ENCODE results near the gene MYH4.

Gene MYH4

DNA sequence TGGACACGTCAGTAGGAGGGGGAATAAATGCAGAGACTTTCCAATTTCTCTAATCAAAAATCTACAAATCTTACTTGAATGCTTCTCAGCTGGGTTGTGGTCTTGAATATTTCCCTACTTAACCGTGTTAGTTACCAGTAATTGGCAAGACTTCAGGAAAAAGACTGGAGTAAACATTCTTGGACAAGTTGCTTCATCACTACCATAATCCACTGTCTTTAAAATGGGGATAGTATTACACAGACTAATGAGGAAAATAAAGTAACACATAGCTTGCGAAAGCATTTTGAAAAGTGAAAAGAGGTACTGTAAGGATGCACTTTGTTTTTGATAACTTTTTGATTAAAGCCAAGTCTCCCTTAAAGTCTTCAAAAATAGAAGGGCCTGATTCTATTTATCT lies 30.6 kb upstream of the MYH4 start:
- DNase-seq (ENCODE audit: low read depth): no peak
- TF ChIP-seq, protein P1, sequence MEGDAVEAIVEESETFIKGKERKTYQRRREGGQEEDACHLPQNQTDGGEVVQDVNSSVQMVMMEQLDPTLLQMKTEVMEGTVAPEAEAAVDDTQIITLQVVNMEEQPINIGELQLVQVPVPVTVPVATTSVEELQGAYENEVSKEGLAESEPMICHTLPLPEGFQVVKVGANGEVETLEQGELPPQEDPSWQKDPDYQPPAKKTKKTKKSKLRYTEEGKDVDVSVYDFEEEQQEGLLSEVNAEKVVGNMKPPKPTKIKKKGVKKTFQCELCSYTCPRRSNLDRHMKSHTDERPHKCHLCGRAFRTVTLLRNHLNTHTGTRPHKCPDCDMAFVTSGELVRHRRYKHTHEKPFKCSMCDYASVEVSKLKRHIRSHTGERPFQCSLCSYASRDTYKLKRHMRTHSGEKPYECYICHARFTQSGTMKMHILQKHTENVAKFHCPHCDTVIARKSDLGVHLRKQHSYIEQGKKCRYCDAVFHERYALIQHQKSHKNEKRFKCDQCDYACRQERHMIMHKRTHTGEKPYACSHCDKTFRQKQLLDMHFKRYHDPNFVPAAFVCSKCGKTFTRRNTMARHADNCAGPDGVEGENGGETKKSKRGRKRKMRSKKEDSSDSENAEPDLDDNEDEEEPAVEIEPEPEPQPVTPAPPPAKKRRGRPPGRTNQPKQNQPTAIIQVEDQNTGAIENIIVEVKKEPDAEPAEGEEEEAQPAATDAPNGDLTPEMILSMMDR (IDR thresholded peaks at IDR 0.05; ENCODE audit: low read depth, low read length, missing control alignments): no peak
- H3K4me3 ChIP-seq (ENCODE audit: low read depth, low read length): no peak overlapping the region

DNA sequence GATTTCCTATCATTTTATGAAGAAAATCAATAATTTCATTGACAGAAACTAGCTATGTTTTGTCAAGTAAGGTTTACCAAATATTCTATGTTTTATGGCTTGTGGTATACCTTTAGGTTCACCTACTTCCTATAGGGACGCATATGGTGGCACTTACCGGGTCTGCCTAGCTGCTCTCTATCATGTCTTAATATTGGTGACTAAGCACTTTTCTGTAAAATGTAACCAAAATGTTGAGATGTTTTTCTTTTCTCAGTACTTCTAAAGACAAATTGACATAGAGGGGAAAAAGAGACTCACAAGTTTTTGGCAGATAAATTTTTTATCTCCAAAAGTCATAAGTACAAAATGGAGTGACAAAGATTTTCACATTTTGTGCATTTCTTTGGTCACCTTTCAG lies 22.6 kb upstream of the MYH4 start:
- TF ChIP-seq, protein P1 (IDR thresholded peaks at IDR 0.05; ENCODE audit: low read depth, low read length, missing control alignments): no peak
- no peak for DNase-seq (ENCODE audit: low read depth)
- H3K4me3 ChIP-seq (ENCODE audit: low read depth, low read length): no peak overlapping the region

DNA sequence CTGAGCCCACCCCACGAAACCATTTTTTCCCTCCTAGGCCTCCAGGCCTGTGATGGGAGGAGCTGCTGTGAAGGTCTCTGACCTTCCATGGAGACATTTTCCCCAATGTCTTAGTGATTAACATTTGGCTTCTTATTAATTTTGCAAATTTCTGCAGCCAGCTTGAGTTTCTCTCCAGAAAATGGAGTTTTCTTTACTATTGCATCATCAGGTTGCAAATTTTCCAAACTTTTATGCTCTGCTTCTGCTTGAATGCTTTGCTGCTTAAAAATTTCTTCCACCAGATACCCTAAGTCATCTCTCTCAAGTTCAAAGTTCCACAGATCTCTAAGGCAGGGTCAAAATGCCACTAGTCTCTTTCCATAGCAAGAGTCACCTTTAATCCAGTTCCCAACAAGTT lies 12.9 kb upstream of the MYH4 start:
- TF ChIP-seq, protein P1 (IDR thresholded peaks at IDR 0.05; ENCODE audit: low read depth, low read length, missing control alignments): no peak
- H3K4me3 ChIP-seq (ENCODE audit: low read depth, low read length): no peak overlapping the region
- DNase-seq (ENCODE audit: low read depth): no peak

GRCh38 chr17:10477701-10478100 lies 8.3 kb upstream of the MYH4 start:
- H3K4me3 ChIP-seq (ENCODE audit: low read depth, low read length): no peak overlapping the region
- TF ChIP-seq, protein P1 (IDR thresholded peaks at IDR 0.05; ENCODE audit: low read depth, low read length, missing control alignments): no peak
- no peak for DNase-seq (ENCODE audit: low read depth)

DNA sequence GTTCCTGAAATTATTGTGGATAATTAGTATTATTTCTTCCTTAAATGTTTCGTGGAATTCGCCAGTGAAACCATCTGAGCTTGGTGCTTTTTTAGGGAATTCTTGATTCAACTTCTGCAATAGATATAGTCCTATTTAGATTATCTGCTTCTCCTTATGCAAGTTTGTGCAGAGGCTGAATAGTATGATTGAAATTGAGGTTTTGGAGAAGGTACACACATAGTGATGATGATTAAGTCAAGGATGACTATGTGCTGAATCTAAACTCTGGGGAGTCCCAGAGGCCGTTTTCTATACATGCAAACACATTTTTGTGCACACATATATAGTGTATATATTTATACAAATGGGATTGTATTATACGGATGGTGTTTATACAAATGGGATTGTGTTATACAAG lies 5.2 kb upstream of the MYH4 start:
- TF ChIP-seq, protein P1 (IDR thresholded peaks at IDR 0.05; ENCODE audit: low read depth, low read length, missing control alignments): no peak
- DNase-seq (ENCODE audit: low read depth): no peak
- no peak overlapping the region for H3K4me3 ChIP-seq (ENCODE audit: low read depth, low read length)

DNA sequence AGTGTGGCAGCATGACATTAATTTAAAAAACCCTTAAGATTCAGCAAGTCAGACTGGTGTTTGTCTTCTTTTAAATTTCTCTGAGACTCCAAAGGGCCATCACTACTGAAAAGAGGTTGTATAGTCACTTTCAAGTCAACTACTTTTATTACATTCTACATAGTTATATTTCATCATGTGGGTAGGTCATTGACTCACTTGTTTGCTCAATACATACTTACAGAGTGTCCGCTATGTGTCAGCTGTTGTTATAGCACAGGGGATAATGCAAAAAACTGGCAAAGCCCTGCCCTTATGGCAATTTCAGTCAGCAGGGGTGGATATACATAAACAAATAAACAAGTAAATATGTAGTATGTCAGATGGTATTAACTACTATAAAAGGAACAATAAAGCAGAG lies 2.5 kb upstream of the MYH4 start:
- DNase-seq (ENCODE audit: low read depth): no peak
- H3K4me3 ChIP-seq (ENCODE audit: low read depth, low read length): no peak overlapping the region
- TF ChIP-seq, protein P1 (IDR thresholded peaks at IDR 0.05; ENCODE audit: low read depth, low read length, missing control alignments): no peak

DNA sequence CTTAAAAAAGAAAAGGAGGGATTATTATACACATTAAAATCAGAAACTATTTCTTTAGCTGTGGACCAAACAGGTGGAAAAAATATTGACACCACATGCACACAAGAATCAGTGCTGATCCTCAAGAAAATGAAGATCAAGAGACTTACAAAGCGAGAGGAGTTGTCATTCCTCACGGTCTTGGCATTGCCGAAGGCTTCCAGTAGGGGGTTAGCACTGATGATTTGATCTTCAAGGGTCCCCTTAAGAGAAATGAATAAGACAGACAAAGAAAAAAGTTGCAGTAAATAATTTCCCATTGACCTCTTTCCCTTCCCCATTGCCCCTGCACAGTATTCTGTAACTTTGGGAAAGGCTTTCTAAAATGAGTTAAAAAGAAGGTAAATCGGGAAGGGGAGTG lies 6.0 kb downstream of the MYH4 start:
- H3K4me3 ChIP-seq (ENCODE audit: low read depth, low read length): no peak overlapping the region
- no peak for DNase-seq (ENCODE audit: low read depth)
- TF ChIP-seq, protein P1 (IDR thresholded peaks at IDR 0.05; ENCODE audit: low read depth, low read length, missing control alignments): peak; percentile 16
